Breast epithelium (tissue), 4 donors: ENCODE data around the gene NFAM1. TPM values are rescaled to one million over a fixed set of nuclear protein-coding genes. Genes with fewer than 3 reads are reported as not detected.

ENCODE experiments used
- DNase-seq, 2 donors: peaks; one replicate each; pipeline ENCODE4 v3.0.0-alpha.2; 2019; ENCODE audit warnings: low spot score in 2 of 2
- H3K27ac ChIP-seq, 2 donors: fragments of 200-600 bp; sonication (generic) in 1 of 2; one replicate each; pipeline ENCODE4 v1.5.1; 2016 to 2019; ENCODE audit warnings: mild to moderate bottlenecking in 1 of 2
- H3K27me3 ChIP-seq, 2 donors: fragments of 200-600 bp; sonication (generic) in 1 of 2; one replicate each; pipeline versions ENCODE4 v1.5.1 to v1.6.0; 2017 to 2019; ENCODE audit warnings: control low read depth in 1 of 2, mild to moderate bottlenecking in 1 of 2
- H3K36me3 ChIP-seq: fragments of 200-600 bp; one replicate; pipeline ENCODE4 v1.5.1; 2019
- H3K4me1 ChIP-seq, 2 donors: fragments of 200-600 bp; sonication (generic); one replicate each; pipeline ENCODE4 v1.5.1; 2016 to 2019; ENCODE audit warnings: control low read depth in 1 of 2
- H3K4me3 ChIP-seq, 3 donors: fragments of 200-600 bp; sonication (generic); 1 replicate in 2 of 3; 2 replicates in 1 of 3; pipeline ENCODE4 v1.5.1; 2016 to 2019; ENCODE audit warnings: mild to moderate bottlenecking in 3 of 3, moderate library complexity in 2 of 3
- H3K9me3 ChIP-seq, 2 donors: fragments of 200-600 bp; sonication (generic) in 1 of 2; one replicate each; pipeline ENCODE4 v1.5.1; 2016 to 2019; ENCODE audit warnings: control low read depth in 1 of 2
- CTCF ChIP-seq, 3 donors: fragments of 450-650 bp; IDR thresholded peaks; one replicate each; pipeline ENCODE4 v1.5.1; 2016 to 2017; ENCODE audit warnings: antibody characterized with exemption in 3 of 3, mild to moderate bottlenecking in 3 of 3, moderate library complexity in 3 of 3
- POLR2A ChIP-seq: fragments of 450-650 bp; IDR thresholded peaks from one replicate; pipeline ENCODE4 v1.6.1; 2016; ENCODE audit warnings: antibody characterized with exemption, mild to moderate bottlenecking, moderate library complexity
- POLR2AphosphoS5 ChIP-seq, 3 donors: sonication (generic); formaldehyde crosslinking; IDR thresholded peaks; one replicate each; pipeline ENCODE4 v1.6.1; 2017; ENCODE audit warnings: antibody characterized with exemption in 3 of 3
- intact Hi-C: fragments of 100-400 bp; cut with DNase I; formaldehyde crosslinking; loops from one replicate; pipeline ENCODE4 v1.15.1; 2023; ENCODE audit warnings: low total_unique reads
- total RNA-seq, 3 donors: library from RNA; depleted of rRNA; stranded (reverse); fragments of >200 nt; gene quantifications; one replicate each; pipeline ENCODE4 v1.1.0, GENCODE V29; 2016

NFAM1 gene
- total RNA-seq, result 1 to 10 TPM in 2 of 3 donors, under 1 TPM in 1; 0.66 to 4.3 (median 1.5) TPM

- intact Hi-C loops, result loop anchor here (10.0 kb wide), 1 partner anchor 267 kb away; no protein-coding TSS in a partner anchor
- no peak for TF ChIP-seq POLR2AphosphoS5 (IDR thresholded peaks at IDR 0.05)
- no peak for DNase-seq
- Histone ChIP-seq H3K27me3 (no peaks in the 10 kb centered on the region), H3K36me3 (no peaks in the 10 kb centered on the region), H3K9me3 (no peaks in the 10 kb centered on the region), H3K4me1 (peaks cover 9 to 20% of the 10 kb centered on the region in 2 donors), H3K4me3 (peak within 1 kb of the TSS; percentile 13 to 31 (median 24)), H3K27ac (peak within 1 kb of the TSS in 1 of 2 donors; percentile 38)
Measured at GRCh38 chr22:42432020-42432596, at the start of gene NFAM1. NFAM1 (minus strand) TSS chr22:42432403; CDS start chr22:42432357, 46 bp downstream.

- Histone ChIP-seq H3K4me1 (no peaks in the 10 kb centered on the region), H3K36me3 (no peaks in the 10 kb centered on the region), H3K4me3 (no peak overlapping the region), H3K9me3 (no peaks in the 10 kb centered on the region), H3K27me3 (no peaks in the 10 kb centered on the region), H3K27ac (no peak overlapping the region)
- no peak for DNase-seq
- TF ChIP-seq POLR2A, result no peak
- TF ChIP-seq CTCF (IDR thresholded peaks at IDR 0.05), result no peak
- no peak for TF ChIP-seq POLR2AphosphoS5 (IDR thresholded peaks at IDR 0.05)
- intact Hi-C loops, result no loop called here
Measured at GRCh38 chr22:42475122-42475521, 42.9 kb upstream of the NFAM1 start.

GRCh38 chr22:42473484-42474193, 41.4 kb upstream of the NFAM1 start:
- TF ChIP-seq CTCF (IDR thresholded peaks at IDR 0.05) (peak; percentile 60 to 69 (median 67)), POLR2A (no peak)
- H3K4me3 ChIP-seq, result no peak overlapping the region
- H3K27ac ChIP-seq, result no peak overlapping the region
- DNase-seq, result no peak
- H3K9me3 ChIP-seq, result no peaks in the 10 kb centered on the region
- intact Hi-C loops, result no loop called here
- H3K27me3 ChIP-seq, result no peaks in the 10 kb centered on the region
- no peaks in the 10 kb centered on the region for H3K4me1 ChIP-seq
- no peaks in the 10 kb centered on the region for H3K36me3 ChIP-seq

GRCh38 chr22:42472671-42473070, 40.5 kb upstream of the NFAM1 start:
- Histone ChIP-seq H3K36me3 (no peaks in the 10 kb centered on the region), H3K27me3 (no peaks in the 10 kb centered on the region), H3K4me1 (no peaks in the 10 kb centered on the region), H3K4me3 (no peak overlapping the region), H3K27ac (no peak overlapping the region), H3K9me3 (no peaks in the 10 kb centered on the region)
- intact Hi-C loops, result no loop called here
- TF ChIP-seq POLR2A (no peak), CTCF (IDR thresholded peaks at IDR 0.05) (no peak), POLR2AphosphoS5 (IDR thresholded peaks at IDR 0.05) (no peak)
- no peak for DNase-seq

GRCh38 chr22:42471441-42471840, 39.2 kb upstream of the NFAM1 start:
- H3K4me3 ChIP-seq, result no peak overlapping the region
- no peaks in the 10 kb centered on the region for H3K9me3 ChIP-seq
- no peak for DNase-seq
- no peaks in the 10 kb centered on the region for H3K27me3 ChIP-seq
- H3K27ac ChIP-seq, result no peak overlapping the region
- H3K4me1 ChIP-seq, result no peaks in the 10 kb centered on the region
- intact Hi-C loops, result no loop called here
- TF ChIP-seq CTCF (IDR thresholded peaks at IDR 0.05) (no peak), POLR2A (no peak), POLR2AphosphoS5 (IDR thresholded peaks at IDR 0.05) (no peak)
- no peaks in the 10 kb centered on the region for H3K36me3 ChIP-seq
